Osteocyte (in vitro differentiated cells): ENCODE measurements around the gene CYSRT1. TPM values are rescaled to one million over a fixed set of nuclear protein-coding genes. Genes with fewer than 3 reads are reported as not detected.

ENCODE experiments used
- DNase-seq: peaks from one replicate; pipeline ENCODE4 v3.0.0; 2021; ENCODE audit warnings: mixed read lengths; ENCODE audit not compliant: unreplicated experiment; ENCODE audit errors: extremely low spot score
- H3K27ac Mint-ChIP-seq: one replicate; pipeline ENCODE4 v1.8.0; 2021; ENCODE audit warnings: mild to moderate bottlenecking, mixed read lengths; ENCODE audit not compliant: unreplicated experiment
- H3K27me3 Mint-ChIP-seq: one replicate; pipeline ENCODE4 v1.8.0; 2021; ENCODE audit warnings: mixed read lengths; ENCODE audit not compliant: unreplicated experiment
- H3K36me3 Mint-ChIP-seq: one replicate; pipeline ENCODE4 v1.8.0; 2021; ENCODE audit warnings: mixed read lengths; ENCODE audit not compliant: unreplicated experiment
- H3K4me1 Mint-ChIP-seq: one replicate; pipeline ENCODE4 v1.8.0; 2021; ENCODE audit warnings: mixed read lengths; ENCODE audit not compliant: unreplicated experiment
- H3K4me3 Mint-ChIP-seq: one replicate; pipeline ENCODE4 v1.8.0; 2021; ENCODE audit warnings: mild to moderate bottlenecking, moderate library complexity, mixed read lengths; ENCODE audit not compliant: unreplicated experiment
- H3K9me3 Mint-ChIP-seq: one replicate; pipeline ENCODE4 v1.8.0; 2021; ENCODE audit warnings: mixed read lengths; ENCODE audit not compliant: unreplicated experiment
- total RNA-seq: library from RNA; stranded (reverse); gene quantifications from 2 replicates; pipeline ENCODE4 v1.2.1, GENCODE V29; 2021
- TF ChIP-seq, protein P1 (sequence below): fragments of 200-600 bp; sonication (generic); IDR thresholded peaks from 2 replicates; pipeline ENCODE4 v1.5.0; 2021; ENCODE audit warnings: antibody characterized with exemption, mild to moderate bottlenecking, moderate library complexity

The CYSRT1 gene
- total RNA-seq, 1 donor from 2014 or later, result 1.7 TPM

DNA sequence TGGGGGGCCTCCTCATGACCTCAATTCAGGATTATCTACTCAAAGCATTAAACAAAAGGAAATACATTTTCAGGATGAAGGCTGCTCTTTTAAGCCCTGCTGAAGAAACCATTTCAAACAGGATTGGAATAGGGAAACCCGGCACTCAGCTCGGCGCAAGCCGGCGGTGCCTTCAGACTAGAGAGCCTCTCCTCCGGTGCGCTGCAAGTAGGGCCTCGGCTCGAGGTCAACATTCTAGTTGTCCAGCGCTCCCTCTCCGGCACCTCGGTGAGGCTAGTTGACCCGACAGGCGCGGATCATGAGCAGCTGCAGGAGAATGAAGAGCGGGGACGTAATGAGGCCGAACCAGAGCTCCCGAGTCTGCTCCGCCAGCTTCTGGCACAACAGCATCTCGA, 20.2 kb upstream of the CYSRT1 start:
- Mint-ChIP-seq H3K36me3 (peaks cover 8% of the 10 kb centered on the region), H3K27me3 (no peaks in the 10 kb centered on the region), H3K27ac (peak overlapping the region; percentile 79), H3K4me1 (peaks cover 49% of the 10 kb centered on the region), H3K4me3 (peak overlapping the region; percentile 86), H3K9me3 (no peaks in the 10 kb centered on the region)
- TF ChIP-seq, protein P1, sequence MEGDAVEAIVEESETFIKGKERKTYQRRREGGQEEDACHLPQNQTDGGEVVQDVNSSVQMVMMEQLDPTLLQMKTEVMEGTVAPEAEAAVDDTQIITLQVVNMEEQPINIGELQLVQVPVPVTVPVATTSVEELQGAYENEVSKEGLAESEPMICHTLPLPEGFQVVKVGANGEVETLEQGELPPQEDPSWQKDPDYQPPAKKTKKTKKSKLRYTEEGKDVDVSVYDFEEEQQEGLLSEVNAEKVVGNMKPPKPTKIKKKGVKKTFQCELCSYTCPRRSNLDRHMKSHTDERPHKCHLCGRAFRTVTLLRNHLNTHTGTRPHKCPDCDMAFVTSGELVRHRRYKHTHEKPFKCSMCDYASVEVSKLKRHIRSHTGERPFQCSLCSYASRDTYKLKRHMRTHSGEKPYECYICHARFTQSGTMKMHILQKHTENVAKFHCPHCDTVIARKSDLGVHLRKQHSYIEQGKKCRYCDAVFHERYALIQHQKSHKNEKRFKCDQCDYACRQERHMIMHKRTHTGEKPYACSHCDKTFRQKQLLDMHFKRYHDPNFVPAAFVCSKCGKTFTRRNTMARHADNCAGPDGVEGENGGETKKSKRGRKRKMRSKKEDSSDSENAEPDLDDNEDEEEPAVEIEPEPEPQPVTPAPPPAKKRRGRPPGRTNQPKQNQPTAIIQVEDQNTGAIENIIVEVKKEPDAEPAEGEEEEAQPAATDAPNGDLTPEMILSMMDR, result no peak
- no peak for DNase-seq

DNA sequence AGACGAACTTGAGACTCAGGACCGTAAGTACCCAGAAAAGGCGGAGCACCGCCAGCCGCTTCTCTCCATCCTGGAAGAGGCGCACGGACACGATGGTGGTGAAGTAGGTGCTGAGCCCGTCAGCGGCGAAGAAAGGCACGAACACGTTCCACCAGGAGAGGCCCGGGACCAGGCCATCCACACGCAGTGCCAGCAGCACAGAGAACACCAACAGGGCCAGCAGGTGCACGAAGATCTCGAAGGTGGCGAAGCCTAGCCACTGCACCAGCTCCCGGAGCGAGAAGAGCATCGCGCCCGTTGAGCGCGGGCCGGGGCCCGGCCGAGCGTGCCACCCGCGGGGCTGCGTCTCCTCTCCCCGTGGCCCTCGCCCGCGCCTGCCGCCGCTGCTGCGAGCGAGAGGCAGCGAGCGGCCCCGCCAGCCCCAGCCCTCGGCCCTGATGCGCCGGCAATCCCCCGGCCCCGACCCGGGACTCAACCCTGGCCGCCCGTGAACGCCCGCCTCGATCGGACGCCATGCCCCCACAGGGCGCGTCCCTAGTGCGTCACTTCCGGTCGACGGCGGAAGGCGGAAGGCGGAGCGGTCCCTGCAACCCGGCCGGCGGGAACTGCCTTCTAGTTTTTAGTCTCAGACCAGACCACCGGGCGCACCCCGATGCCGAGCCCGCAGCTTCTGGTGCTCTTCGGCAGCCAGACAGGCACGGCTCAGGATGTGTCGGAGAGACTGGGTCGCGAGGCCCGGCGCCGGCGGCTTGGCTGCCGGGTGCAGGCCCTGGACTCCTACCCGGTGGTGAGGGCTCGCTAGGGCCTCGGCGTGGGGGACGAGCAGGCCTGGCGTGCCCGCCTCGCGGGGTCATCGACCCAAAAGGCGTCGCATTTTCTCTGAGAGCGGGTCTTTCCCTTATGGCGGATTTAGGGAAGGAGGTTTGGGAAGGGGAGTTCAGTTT, 19.6 kb upstream of the CYSRT1 start, which contains the start of the genes NDOR1 and TMEM203:
Gene NDOR1 (plus strand): TSS at position 575 of the 944 bp plus-strand sequence. CDS start 78 bp downstream, at position 653.
Gene TMEM203 (minus strand): TSS at position 523 of the 944 bp plus-strand sequence. CDS start 234 bp downstream, at position 289.
- H3K4me3 Mint-ChIP-seq, result peak within 1 kb of the TSS; percentile 86
- no peaks in the 10 kb centered on the region for H3K27me3 Mint-ChIP-seq
- peaks cover 8% of the 10 kb centered on the region for H3K36me3 Mint-ChIP-seq
- peak; percentile 95 for DNase-seq
- peak within 1 kb of the TSS; percentile 85 for H3K27ac Mint-ChIP-seq
- no peaks in the 10 kb centered on the region for H3K9me3 Mint-ChIP-seq
- TF ChIP-seq, protein P1, result no peak
- peaks cover 49% of the 10 kb centered on the region for H3K4me1 Mint-ChIP-seq

DNA sequence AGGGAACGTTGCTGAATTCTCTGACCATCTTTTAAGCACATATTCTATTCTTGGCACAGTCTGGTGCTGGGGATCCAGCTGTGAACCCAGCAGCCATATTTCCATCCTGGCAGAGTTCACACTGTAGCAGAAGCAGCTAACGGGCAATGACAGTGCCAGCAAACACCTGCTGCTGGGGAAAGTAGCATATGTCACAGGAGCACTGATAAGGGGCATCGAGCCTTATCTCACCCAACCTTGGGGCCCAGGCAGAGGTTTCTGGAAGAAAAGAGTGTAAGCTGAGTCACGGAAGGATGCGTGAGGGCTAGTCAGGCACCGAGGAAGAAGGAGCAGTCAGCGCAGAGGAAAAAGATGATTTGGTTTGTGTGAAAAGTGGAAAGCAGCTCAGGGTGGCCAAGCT, 18.4 kb upstream of the CYSRT1 start:
- Mint-ChIP-seq H3K36me3 (peaks cover 8% of the 10 kb centered on the region), H3K27ac (peak overlapping the region; percentile 19)

DNA sequence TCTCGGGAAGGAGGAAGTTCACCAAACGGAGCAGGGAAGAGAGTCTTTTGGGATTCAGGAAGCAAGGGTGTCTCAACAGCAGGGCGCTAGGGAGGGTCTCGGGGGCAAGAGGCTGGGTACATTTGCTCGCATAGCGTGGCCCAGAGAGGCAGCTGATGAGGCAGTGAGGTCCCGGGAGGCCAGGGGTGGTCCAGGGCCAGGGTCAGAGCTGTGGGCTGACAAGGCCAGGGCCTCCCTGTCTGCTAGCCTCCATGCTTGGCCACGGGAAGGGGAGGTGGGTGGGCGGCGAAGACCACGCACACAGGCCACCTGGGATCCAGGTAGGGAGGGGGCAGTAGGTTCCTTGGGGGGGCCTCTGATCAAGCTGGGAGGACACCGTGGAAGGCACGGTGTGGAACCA, 13.4 kb upstream of the CYSRT1 start:
- TF ChIP-seq, protein P1, result no peak
- H3K27me3 Mint-ChIP-seq, result no peaks in the 10 kb centered on the region
- H3K36me3 Mint-ChIP-seq, result peaks cover 11% of the 10 kb centered on the region
- DNase-seq, result no peak
- H3K4me1 Mint-ChIP-seq, result peaks cover 10% of the 10 kb centered on the region
- H3K27ac Mint-ChIP-seq, result no peak overlapping the region
- no peaks in the 10 kb centered on the region for H3K9me3 Mint-ChIP-seq
- no peak overlapping the region for H3K4me3 Mint-ChIP-seq

More for the DNA sequence above, 18.4 kb upstream of the CYSRT1 start:
- TF ChIP-seq, protein P1, result no peak
- DNase-seq, result no peak
- H3K4me3 Mint-ChIP-seq, result peak overlapping the region; percentile 86
- no peaks in the 10 kb centered on the region for H3K27me3 Mint-ChIP-seq
- no peaks in the 10 kb centered on the region for H3K9me3 Mint-ChIP-seq
- H3K4me1 Mint-ChIP-seq, result peaks cover 41% of the 10 kb centered on the region

DNA sequence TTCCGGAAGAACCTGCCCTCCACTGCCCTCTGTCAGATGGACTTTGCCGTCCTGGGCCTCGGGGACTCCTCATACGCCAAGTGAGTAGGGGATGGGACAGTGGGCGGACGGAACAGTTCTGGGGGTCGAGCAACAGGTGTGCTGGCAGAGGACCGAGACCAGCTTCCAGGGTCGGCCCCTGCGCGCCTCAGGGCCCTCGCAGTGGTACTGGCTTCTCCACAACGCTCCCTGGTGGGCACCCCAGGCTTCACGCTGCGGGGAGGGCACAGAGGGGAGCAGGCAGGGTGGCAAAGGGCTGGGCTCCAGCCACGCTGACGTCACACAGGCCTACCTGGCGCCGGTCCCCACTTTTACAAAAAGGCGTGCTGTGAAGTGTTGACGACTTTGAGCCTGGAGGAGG, 12.5 kb upstream of the CYSRT1 start:
- no peak overlapping the region for H3K4me3 Mint-ChIP-seq
- no peak overlapping the region for H3K27ac Mint-ChIP-seq
- H3K4me1 Mint-ChIP-seq, result peaks cover under 1% of the 10 kb centered on the region
- TF ChIP-seq, protein P1, result no peak
- no peak for DNase-seq
- peaks cover 5% of the 10 kb centered on the region for H3K36me3 Mint-ChIP-seq
- H3K27me3 Mint-ChIP-seq, result no peaks in the 10 kb centered on the region
- H3K9me3 Mint-ChIP-seq, result no peaks in the 10 kb centered on the region
